SU-DHL-6 (cell line): ENCODE measurements around the gene KAZN.

Source experiments
- CTCF ChIP-seq: fragments of 200-600 bp; sonication (generic); IDR thresholded peaks from one replicate; pipeline ENCODE4 v1.5.1; 2017; ENCODE audit warnings: antibody characterized with exemption, mild to moderate bottlenecking, low read length, moderate library complexity; ENCODE audit not compliant: insufficient read depth, poor library complexity, severe bottlenecking
- EZH2phosphoT487 ChIP-seq: fragments of 200-600 bp; sonication (generic), shearing (Covaris generic); conservative IDR thresholded peaks from 2 replicates; pipeline ENCODE4 v1.6.1; 2018; ENCODE audit warnings: mild to moderate bottlenecking, antibody characterized with exemption, low read length, moderate library complexity, mixed read lengths

- no peak for TF ChIP-seq CTCF
- no peak for TF ChIP-seq EZH2phosphoT487
Measured at GRCh38 chr1:14848203-14848602, 249.7 kb downstream of the KAZN start.
